Endodermal cell (in vitro differentiated cells): ENCODE data around the gene EEF1B2. TPM values are rescaled to one million over a fixed set of nuclear protein-coding genes. Genes with fewer than 3 reads are reported as not detected.
"Not testable (repeated sequence)": the region's sequence is repeated elsewhere in the genome, so short reads cannot be mapped to it uniquely, and the experiment has no call there.

Experiments used
- DNase-seq: peaks from one replicate; pipeline ENCODE4 v3.0.0-alpha.2; 2017
- H3K27ac ChIP-seq: 2 replicates; pipeline ENCODE4 v1.5.1; 2013; ENCODE audit warnings: mild to moderate bottlenecking, low read depth, low read length, moderate library complexity
- H3K27me3 ChIP-seq: 2 replicates; pipeline ENCODE4 v1.6.1; 2013; ENCODE audit warnings: mild to moderate bottlenecking, low read length, moderate library complexity; ENCODE audit not compliant: insufficient read depth, control insufficient read depth, poor library complexity, severe bottlenecking
- H3K36me3 ChIP-seq: 2 replicates; pipeline ENCODE4 v1.7.0; 2013; ENCODE audit warnings: mild to moderate bottlenecking, low read length, moderate library complexity; ENCODE audit not compliant: control insufficient read depth, insufficient read depth
- H3K4me1 ChIP-seq: one replicate; pipeline ENCODE4 v1.7.0; 2013; ENCODE audit warnings: low read length; ENCODE audit not compliant: control insufficient read depth, insufficient read depth
- H3K4me3 ChIP-seq: 2 replicates; pipeline ENCODE4 v1.5.1; 2013; ENCODE audit warnings: mild to moderate bottlenecking, low read length, moderate library complexity
- H3K9ac ChIP-seq: 2 replicates; pipeline ENCODE4 v1.6.1; 2013; ENCODE audit warnings: mild to moderate bottlenecking, low read length, moderate library complexity; ENCODE audit not compliant: poor library complexity, severe bottlenecking; ENCODE audit errors: extremely low read depth
- H3K9me3 ChIP-seq: 2 replicates; pipeline ENCODE4 v1.6.1; 2013; ENCODE audit warnings: mild to moderate bottlenecking, low read length, moderate library complexity; ENCODE audit not compliant: control insufficient read depth
- H3K27ac Mint-ChIP-seq: 2 replicates; pipeline ENCODE4 v1.8.0; 2020; ENCODE audit warnings: mixed read lengths
- H3K27me3 Mint-ChIP-seq: 2 replicates; pipeline ENCODE4 v1.8.0; 2021; ENCODE audit warnings: mild to moderate bottlenecking, mixed read lengths; ENCODE audit not compliant: insufficient read depth
- H3K36me3 Mint-ChIP-seq: 2 replicates; pipeline ENCODE4 v1.8.0; 2020; ENCODE audit warnings: low read depth, mixed read lengths
- H3K4me1 Mint-ChIP-seq: 2 replicates; pipeline ENCODE4 v1.8.0; 2020; ENCODE audit warnings: mixed read lengths
- H3K4me3 Mint-ChIP-seq: 2 replicates; pipeline ENCODE4 v1.8.0; 2020; ENCODE audit warnings: mild to moderate bottlenecking, moderate library complexity, mixed read lengths
- H3K9me3 Mint-ChIP-seq: 2 replicates; pipeline ENCODE4 v1.8.0; 2020; ENCODE audit warnings: mild to moderate bottlenecking, mixed read lengths
- WGBS, 2 experiments: methylation state at CpG; one replicate each; pipeline versions ENCODE4 v1.1.5 to v1.1.7; 2013; ENCODE audit warnings: missing lambda C conversion rate in 2 of 2, mixed read lengths in 1 of 2; ENCODE audit not compliant: insufficient coverage in 1 of 2, insufficient read length in 1 of 2; 5-methylcytosine and 5-hydroxymethylcytosine counted together
- total RNA-seq, 2 donors: library from RNA; stranded (reverse); fragmentation: NEBNext Ultra II Directional in 1 of 2; extraction: Animal tissue kit (Norgen Biotek cat#: 25700) in 1 of 2; gene quantifications; 2 replicates in 1 of 2; 3 replicates in 1 of 2; pipeline ENCODE4 v1.2.1, GENCODE V29; 2021
- TF ChIP-seq, protein P1 (sequence below): fragments of 200-600 bp; sonication (generic); conservative IDR thresholded peaks from 2 replicates; pipeline ENCODE4 v1.5.0; 2021; ENCODE audit warnings: antibody characterized with exemption, mild to moderate bottlenecking

The EEF1B2 gene
- total RNA-seq, 2 donors from 2014 or later = 518 to 562 TPM

GRCh38 chr2:206158563-206159345 is 941 bp upstream of the EEF1B2 start:
- Mint-ChIP-seq H3K27ac (peak overlapping the region; percentile 98), H3K36me3 (peaks cover 44% of the 10 kb centered on the region), H3K9me3 (no peaks in the 10 kb centered on the region), H3K4me3 (peak overlapping the region; percentile 97), H3K4me1 (peaks cover 20% of the 10 kb centered on the region), H3K27me3 (no peaks in the 10 kb centered on the region)
- TF ChIP-seq, protein P1, sequence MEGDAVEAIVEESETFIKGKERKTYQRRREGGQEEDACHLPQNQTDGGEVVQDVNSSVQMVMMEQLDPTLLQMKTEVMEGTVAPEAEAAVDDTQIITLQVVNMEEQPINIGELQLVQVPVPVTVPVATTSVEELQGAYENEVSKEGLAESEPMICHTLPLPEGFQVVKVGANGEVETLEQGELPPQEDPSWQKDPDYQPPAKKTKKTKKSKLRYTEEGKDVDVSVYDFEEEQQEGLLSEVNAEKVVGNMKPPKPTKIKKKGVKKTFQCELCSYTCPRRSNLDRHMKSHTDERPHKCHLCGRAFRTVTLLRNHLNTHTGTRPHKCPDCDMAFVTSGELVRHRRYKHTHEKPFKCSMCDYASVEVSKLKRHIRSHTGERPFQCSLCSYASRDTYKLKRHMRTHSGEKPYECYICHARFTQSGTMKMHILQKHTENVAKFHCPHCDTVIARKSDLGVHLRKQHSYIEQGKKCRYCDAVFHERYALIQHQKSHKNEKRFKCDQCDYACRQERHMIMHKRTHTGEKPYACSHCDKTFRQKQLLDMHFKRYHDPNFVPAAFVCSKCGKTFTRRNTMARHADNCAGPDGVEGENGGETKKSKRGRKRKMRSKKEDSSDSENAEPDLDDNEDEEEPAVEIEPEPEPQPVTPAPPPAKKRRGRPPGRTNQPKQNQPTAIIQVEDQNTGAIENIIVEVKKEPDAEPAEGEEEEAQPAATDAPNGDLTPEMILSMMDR = no peak
- Histone ChIP-seq H3K4me1 (peaks cover 6% of the 10 kb centered on the region), H3K4me3 (peak overlapping the region; percentile 98), H3K27ac (peak overlapping the region; percentile 91), H3K9ac (peak overlapping the region; percentile 83), H3K27me3 (no peaks in the 10 kb centered on the region), H3K9me3 (peaks cover 12% of the 10 kb centered on the region), H3K36me3 (peaks cover 43% of the 10 kb centered on the region)
- WGBS, 2 experiments = 0 to 1% methylated on average over 21 to 33 of the region's 33 CpGs
- no peak for DNase-seq

DNA sequence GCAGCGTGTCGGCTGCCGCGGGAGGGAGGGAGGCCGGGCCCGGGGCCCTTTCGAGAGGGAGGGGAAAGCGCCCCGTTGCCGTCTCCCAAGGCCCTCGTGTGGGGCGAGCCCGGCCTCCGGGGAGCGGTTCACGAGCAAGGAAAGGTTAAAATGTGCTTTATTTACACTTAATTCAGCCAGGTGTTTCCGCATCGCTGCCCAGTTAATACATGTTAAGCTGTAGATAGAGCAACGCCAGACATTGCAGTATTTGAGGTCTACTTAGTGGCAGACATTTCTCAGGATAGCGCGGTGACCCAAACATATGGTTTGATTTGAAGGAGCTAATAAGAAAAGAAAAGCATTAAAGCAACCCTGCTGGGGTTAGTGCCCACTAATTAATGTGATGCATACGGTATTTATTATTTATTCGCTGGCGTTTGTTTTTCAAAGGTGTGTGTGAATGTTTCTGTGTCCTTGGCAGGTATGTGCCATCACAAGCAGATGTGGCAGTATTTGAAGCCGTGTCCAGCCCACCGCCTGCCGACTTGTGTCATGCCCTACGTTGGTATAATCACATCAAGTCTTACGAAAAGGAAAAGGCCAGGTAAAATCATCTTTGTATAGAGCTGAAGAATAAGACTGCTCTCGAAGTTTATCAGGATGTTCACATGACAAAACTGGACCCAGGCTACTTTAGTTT is 571 bp downstream of the EEF1B2 start:
- H3K36me3 Mint-ChIP-seq = peaks cover 50% of the 10 kb centered on the region
- Histone ChIP-seq H3K4me1 (peaks cover 6% of the 10 kb centered on the region), H3K27ac (peak overlapping the region; percentile 78), H3K9ac (peak overlapping the region; percentile 83), H3K4me3 (peak overlapping the region; percentile 98), H3K36me3 (peaks cover 52% of the 10 kb centered on the region), H3K27me3 (no peaks in the 10 kb centered on the region), H3K9me3 (peaks cover 12% of the 10 kb centered on the region)
- H3K9me3 Mint-ChIP-seq = peaks cover 2% of the 10 kb centered on the region
- peak overlapping the region; percentile 98 for H3K27ac Mint-ChIP-seq
- TF ChIP-seq, protein P1 = no peak
- peaks cover 13% of the 10 kb centered on the region for H3K4me1 Mint-ChIP-seq
- DNase-seq = no peak
- peak overlapping the region; percentile 97 for H3K4me3 Mint-ChIP-seq
- 6 to 9% methylated on average over 13 to 30 of the region's 30 CpGs for WGBS, 2 experiments
- H3K27me3 Mint-ChIP-seq = no peaks in the 10 kb centered on the region

- 70 to 77% methylated on average over 2 of the region's 2 CpGs for WGBS, 2 experiments
- peak overlapping the region; percentile 85 for H3K27ac Mint-ChIP-seq
- H3K36me3 Mint-ChIP-seq = peaks cover 50% of the 10 kb centered on the region
- Histone ChIP-seq H3K27me3 (no peaks in the 10 kb centered on the region), H3K27ac (no peak overlapping the region), H3K9me3 (peaks cover 12% of the 10 kb centered on the region), H3K9ac (peak overlapping the region; percentile 83), H3K4me1 (peaks cover 6% of the 10 kb centered on the region), H3K36me3 (peaks cover 55% of the 10 kb centered on the region), H3K4me3 (peak overlapping the region; percentile 98)
- H3K4me3 Mint-ChIP-seq = peak overlapping the region; percentile 97
- no peaks in the 10 kb centered on the region for H3K27me3 Mint-ChIP-seq
- TF ChIP-seq, protein P1 = no peak
- H3K4me1 Mint-ChIP-seq = peaks cover 13% of the 10 kb centered on the region
- H3K9me3 Mint-ChIP-seq = peaks cover 2% of the 10 kb centered on the region
- DNase-seq = no peak
These were observed 1.1 kb downstream of the EEF1B2 start for GRCh38 chr2:206160807-206161179.

DNA sequence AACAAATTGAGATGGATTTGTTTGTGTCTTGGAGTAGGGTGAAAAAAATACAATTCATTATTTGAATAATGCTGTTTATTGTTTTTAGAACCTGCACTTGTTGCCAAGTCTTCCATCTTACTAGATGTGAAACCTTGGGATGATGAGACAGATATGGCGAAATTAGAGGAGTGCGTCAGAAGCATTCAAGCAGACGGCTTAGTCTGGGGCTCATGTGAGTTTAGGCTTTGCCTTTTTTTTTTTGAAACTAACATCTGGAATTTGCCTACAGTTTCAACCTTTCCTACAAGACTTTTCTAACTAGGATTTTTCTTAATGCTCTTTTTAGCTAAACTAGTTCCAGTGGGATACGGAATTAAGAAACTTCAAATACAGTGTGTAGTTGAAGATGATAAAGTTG is 2.7 kb downstream of the EEF1B2 start:
- 93 to 100% methylated on average over 3 to 4 of the region's 4 CpGs for WGBS, 2 experiments
- H3K27ac Mint-ChIP-seq, H3K27ac ChIP-seq, H3K27me3 ChIP-seq, DNase-seq, H3K9me3 Mint-ChIP-seq, H3K9ac ChIP-seq, H3K4me1 ChIP-seq, H3K27me3 Mint-ChIP-seq, H3K4me3 Mint-ChIP-seq: not testable (repeated sequence)
- Histone ChIP-seq H3K4me3 (peak overlapping the region; percentile 98), H3K9me3 (peaks cover 14% of the 10 kb centered on the region), H3K36me3 (peaks cover 52% of the 10 kb centered on the region)
- Mint-ChIP-seq H3K36me3 (peaks cover 50% of the 10 kb centered on the region), H3K4me1 (peaks cover 13% of the 10 kb centered on the region)
